GM11168 (cell line): ENCODE measurements around the gene CHST1.

Experiments used
- in situ Hi-C: fragments of 300-500 bp; cut with MboI; formaldehyde crosslinking; loops from one replicate; pipeline ENCODE4 v1.12.0; 2022; ENCODE audit warnings: low sequenced_read_pairs; ENCODE audit not compliant: unreplicated experiment

CHST1 gene

GRCh38 chr11:45610627-45611026 is 54.8 kb downstream of the CHST1 start:
- in situ Hi-C loops = no loop called here

- in situ Hi-C loops = no loop called here
Observed at GRCh38 chr11:45609902-45610301, 55.5 kb downstream of the CHST1 start.

- in situ Hi-C loops = no loop called here
Observed at GRCh38 chr11:45609337-45609736, 56.1 kb downstream of the CHST1 start.

- in situ Hi-C loops = no loop called here
Observed at GRCh38 chr11:45607995-45608394, 57.4 kb downstream of the CHST1 start.

GRCh38 chr11:45606514-45607281 is 58.7 kb downstream of the CHST1 start:
- in situ Hi-C loops = no loop called here

- in situ Hi-C loops = no loop called here
Observed at GRCh38 chr11:45605051-45605450, 60.4 kb downstream of the CHST1 start.

- in situ Hi-C loops = no loop called here
Observed at GRCh38 chr11:45603946-45604682, 61.3 kb downstream of the CHST1 start.

- in situ Hi-C loops = no loop called here
Observed at GRCh38 chr11:45599161-45599943, 66.1 kb downstream of the CHST1 start.
